ENCODE data around the gene HOXB1.

The HOXB1 gene

DNA sequence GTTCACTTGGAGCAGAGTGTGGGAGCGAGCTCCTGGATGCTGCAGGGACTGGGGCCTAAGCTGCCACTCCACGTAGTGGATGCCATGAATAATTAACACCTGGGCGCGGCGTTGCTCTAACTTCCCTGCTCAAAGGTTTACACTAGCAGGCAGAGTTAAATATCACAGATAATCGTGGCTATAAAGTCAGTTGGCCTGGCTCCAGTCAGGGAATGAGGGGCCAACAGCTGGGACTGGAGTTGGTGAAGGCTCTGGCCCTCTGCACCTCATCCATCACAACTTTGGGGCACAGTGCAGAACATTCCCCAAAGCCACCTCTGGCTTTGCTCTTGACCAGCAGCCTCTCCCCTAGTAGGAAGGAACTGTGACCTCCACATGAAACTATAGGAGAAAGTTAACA is 36.4 kb upstream of the HOXB1 start:
- ATAC-seq, result no peak

- ATAC-seq, result no peak
Measured at GRCh38 chr17:48566717-48567116, 35.9 kb upstream of the HOXB1 start.

DNA sequence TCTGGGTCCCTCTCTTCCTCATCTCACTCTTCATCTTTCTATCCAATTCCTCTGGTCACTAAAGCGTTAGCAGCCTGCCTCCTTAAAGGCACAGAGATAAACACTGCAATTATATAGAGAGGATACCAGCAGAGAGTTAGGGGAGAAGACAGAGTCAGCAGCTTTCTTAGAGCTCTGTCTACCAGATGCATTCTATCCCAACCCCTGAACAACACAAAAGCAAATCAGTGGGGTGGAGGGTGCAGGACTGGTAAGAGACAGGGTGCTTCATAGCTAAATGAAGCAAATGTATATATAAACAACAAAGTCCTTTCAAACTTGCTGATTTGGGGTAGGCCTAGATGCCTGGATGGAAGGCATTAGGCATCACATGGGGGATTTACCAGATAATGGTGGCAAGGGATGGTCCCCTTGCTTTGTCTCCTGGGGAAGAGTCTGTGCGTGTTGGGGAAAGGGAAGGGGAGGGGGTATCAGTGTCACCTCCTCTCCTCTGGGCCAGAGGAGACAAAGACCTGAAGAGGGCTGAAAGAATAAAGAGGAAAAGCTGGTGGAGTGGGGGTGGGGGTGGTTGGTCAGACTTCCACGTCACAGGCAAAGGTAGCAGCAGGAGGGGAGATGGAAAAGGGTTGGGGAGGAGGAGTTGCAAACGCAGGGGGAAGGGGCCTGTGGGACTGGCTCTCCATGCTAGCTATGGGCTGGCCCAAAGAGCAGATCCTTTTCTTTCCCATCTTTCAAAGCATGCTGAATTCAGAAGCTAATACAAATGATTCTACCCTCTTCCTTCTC is 35.3 kb upstream of the HOXB1 start:
- no peak for ATAC-seq

- ATAC-seq, result no peak
Measured at GRCh38 chr17:48565022-48565554, 34.3 kb upstream of the HOXB1 start.

GRCh38 chr17:48564188-48565021 is 33.6 kb upstream of the HOXB1 start:
- ATAC-seq, result no peak

DNA sequence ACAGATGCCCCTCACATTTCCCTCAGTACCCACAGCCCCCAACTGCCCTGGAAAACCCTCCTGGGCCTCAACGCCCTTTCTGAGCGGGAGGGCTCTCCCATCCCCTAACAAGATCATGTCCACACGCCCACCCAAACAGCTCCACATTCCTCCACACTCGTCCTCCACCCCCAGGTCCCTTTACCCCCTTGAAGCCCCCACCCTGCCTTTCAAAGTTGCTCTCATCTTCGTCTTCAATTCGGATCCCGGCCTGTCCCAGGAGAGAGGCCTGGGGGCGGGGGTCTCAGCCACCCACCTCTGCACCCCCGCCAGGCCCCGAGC is 33.0 kb upstream of the HOXB1 start:
- no peak for ATAC-seq

- no peak for ATAC-seq
Measured at GRCh38 chr17:48563385-48563838, 32.6 kb upstream of the HOXB1 start.

- ATAC-seq, result no peak
Measured at GRCh38 chr17:48562934-48563333, 32.1 kb upstream of the HOXB1 start.

- ATAC-seq, result peak in 1 of 2 donors; percentile 36
Measured at GRCh38 chr17:48561884-48562810, 31.3 kb upstream of the HOXB1 start.

DNA sequence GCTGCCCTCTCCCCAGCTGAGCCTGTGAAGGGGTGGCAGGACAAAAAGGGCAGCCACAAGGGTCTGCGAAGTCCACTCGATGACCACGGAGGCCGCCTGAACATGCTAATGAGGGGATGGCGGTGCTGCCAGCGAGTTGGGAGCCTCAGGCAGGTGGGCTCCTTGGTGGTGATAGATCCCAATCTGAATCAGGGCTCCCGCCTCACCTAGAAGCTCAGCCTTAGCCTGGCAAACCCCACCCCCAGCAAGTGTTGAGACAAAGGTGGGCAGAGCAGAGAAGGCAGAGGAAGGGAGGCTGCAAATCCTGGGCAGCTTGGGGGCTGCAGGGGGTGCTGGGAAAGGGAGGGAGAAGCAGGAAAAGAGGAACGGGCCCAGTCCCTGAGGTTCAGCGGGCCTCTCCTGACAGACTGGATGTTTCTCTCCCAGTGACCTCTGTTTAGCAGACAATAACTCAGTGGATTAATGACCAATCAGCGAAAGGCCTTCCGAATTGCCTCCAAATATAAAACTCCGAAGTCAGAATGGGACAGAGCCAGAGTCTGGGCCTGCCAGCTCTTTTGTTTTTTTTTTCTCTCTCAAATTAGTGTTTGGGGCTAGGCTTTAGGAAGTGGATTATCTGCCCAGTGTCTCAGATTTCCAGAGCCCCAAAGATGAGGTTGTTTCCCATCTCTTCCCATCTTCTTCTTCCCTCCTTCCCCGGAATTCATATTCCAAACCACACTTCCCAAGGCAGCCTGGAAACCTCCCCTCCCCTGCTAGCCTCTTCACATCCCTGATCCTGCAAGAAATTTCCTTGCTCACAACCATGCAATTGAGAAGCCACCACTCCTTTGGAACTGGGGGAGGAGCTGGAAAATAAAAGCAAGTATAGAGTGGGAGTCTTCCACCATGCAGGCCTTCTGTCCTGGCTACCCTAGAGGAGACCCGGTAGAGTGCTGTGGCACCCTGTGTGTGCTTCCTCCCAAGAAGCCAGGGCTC is 29.3 kb upstream of the HOXB1 start:
- no peak for ATAC-seq

- ATAC-seq, result no peak
Measured at GRCh38 chr17:48559122-48559839, 28.5 kb upstream of the HOXB1 start.

GRCh38 chr17:48558831-48559121 is 28.0 kb upstream of the HOXB1 start:
- ATAC-seq, result no peak

DNA sequence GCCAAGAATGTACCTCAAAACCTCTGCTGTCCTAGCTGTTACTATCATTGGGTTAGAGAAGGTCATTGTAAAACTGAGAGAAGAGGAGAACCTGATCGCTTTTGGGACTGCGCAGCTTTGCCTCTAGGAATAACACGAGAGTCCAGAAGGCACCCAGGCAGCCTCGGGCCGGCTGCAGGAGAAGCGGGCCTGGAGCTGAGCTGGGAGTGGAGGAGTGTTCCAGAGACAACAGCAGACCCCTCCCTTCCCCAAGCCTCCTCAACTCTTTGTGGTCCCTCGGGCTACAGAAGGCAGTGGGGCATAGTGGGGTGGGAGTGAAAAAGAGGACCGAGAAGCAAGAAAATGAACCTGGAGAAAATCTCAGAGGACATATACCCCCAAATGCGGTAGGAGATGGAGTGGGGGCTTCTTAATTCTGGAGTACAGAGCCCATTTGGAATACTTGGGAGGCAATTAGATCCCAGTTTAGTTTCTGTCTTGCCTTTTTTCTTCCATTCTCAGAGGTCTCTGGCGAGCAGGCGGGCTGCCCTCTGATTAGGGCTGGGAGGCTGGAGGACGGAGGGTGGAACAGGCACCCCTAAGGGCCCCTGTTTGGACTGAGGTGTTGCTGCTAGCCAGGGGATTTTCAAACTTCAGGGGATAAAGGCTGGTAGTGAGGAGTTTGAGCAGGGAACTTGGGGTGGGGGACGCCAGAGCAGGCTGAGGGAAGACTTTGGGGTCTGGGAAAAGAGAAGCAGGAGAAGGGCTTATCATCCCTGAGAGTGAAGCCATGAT is 27.4 kb upstream of the HOXB1 start:
- no peak for ATAC-seq

- ATAC-seq, result no peak
Measured at GRCh38 chr17:48556576-48557401, 26.0 kb upstream of the HOXB1 start.

DNA sequence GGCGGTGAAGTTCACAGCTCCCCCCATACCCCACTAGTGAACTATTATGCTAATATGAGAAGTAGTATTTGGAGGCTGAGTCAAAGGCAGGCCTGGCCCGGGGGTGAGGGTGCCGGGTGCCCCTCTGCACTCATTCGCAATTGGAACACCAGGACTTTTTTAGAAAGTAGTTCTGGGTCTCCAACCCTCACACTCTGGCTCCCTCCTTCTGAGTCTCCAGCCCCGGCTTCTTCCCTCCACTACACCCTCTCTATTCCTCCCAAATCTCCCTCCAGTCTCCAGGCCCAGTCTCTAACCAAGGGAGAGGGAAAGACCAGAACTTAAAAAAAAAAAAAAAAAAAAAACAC is 25.4 kb upstream of the HOXB1 start:
- ATAC-seq, result no peak

- peak; percentile 32 to 38 for ATAC-seq
Measured at GRCh38 chr17:48555258-48556228, 24.7 kb upstream of the HOXB1 start.

DNA sequence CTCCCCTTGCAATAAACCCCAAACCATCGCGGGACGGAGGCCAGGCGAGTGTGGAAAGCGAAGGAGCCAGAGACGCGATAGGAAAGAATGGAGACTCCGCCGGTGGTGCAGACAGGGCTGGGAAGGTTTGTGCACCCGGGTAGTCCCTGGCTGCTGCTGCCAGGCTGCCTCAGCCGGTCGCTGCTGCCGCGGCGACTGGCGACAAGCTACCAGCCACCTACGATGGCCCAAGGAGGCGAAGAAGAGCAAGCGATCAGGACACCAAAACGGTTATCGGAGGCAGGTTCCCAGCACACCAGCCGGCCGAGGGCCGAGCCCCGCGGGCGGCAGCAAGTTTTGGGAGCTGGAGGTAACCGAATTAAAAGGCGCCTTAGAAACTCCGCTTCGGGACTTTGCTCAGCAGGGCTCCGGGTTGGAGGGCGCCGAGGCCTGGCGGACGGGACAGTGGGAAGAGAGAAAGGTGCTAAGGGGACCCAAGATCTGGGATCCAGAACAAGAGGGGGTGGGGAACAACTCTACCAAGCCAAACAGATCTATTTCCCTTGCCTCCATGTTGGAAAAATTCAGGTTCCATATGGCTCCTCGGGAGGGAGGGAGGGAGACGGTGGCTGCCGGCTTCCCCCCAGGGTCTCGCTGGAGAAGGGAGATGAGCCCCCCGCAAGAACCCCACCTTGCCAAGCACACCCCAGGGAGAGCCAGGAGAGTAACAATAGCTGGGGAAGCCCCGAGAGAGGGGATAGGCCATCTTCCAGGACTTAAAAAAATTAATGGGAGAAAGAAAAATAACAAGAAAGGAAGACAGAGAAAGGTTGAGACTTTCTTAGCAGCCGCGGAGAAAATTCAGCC is 23.8 kb upstream of the HOXB1 start:
- ATAC-seq, result no peak
